ENCODE data around the gene ATP6V1B1.

ATP6V1B1 gene

GRCh38 chr2:70902067-70902442, 33.6 kb upstream of the ATP6V1B1 start:
- no peak for DNase-seq

GRCh38 chr2:70902579-70902978, 33.1 kb upstream of the ATP6V1B1 start:
- no peak for DNase-seq

GRCh38 chr2:70903171-70903570, 32.5 kb upstream of the ATP6V1B1 start:
- no peak for DNase-seq

GRCh38 chr2:70903641-70904340, 31.9 kb upstream of the ATP6V1B1 start:
- no peak for DNase-seq

- DNase-seq: no peak
Observed at GRCh38 chr2:70904371-70905216, 31.1 kb upstream of the ATP6V1B1 start.

GRCh38 chr2:70905443-70906421, 30.0 kb upstream of the ATP6V1B1 start:
- DNase-seq: no peak

- no peak for DNase-seq
Observed at GRCh38 chr2:70906439-70907005, 29.2 kb upstream of the ATP6V1B1 start.

- no peak for DNase-seq
Observed at GRCh38 chr2:70907130-70908057, 28.3 kb upstream of the ATP6V1B1 start.

GRCh38 chr2:70916291-70916690, 19.4 kb upstream of the ATP6V1B1 start:
- DNase-seq: no peak

- no peak for DNase-seq
Observed at GRCh38 chr2:70918016-70918415, 17.7 kb upstream of the ATP6V1B1 start.

GRCh38 chr2:70919672-70920366, 15.9 kb upstream of the ATP6V1B1 start:
- DNase-seq: peak; percentile 70

GRCh38 chr2:70920367-70920715, 15.4 kb upstream of the ATP6V1B1 start:
- no peak for DNase-seq

GRCh38 chr2:70921031-70921430, 14.7 kb upstream of the ATP6V1B1 start:
- no peak for DNase-seq

- no peak for DNase-seq
Observed at GRCh38 chr2:70921839-70922234, 13.9 kb upstream of the ATP6V1B1 start.

- no peak for DNase-seq
Observed at GRCh38 chr2:70922235-70923234, 13.2 kb upstream of the ATP6V1B1 start.

GRCh38 chr2:70923378-70924015, 12.2 kb upstream of the ATP6V1B1 start:
- peak; percentile 33 for DNase-seq

GRCh38 chr2:70926042-70926441, 9.7 kb upstream of the ATP6V1B1 start:
- DNase-seq: no peak

- no peak for DNase-seq
Observed at GRCh38 chr2:70927138-70927537, 8.6 kb upstream of the ATP6V1B1 start.

- no peak for DNase-seq
Observed at GRCh38 chr2:70927641-70928040, 8.1 kb upstream of the ATP6V1B1 start.
